Aorta (tissue), 5 donors: ENCODE data around the gene ZNF224. TPM values are rescaled to one million over a fixed set of nuclear protein-coding genes. Genes with fewer than 3 reads are reported as not detected.
A peak's percentile ranks its signal among the peaks of the same experiment; 100 is the strongest.

Experiments
- ATAC-seq: fragments of 200-7000 bp; cut with Tn5 transposase; one replicate; pipeline ENCODE4 v1.9.1; 2022; ENCODE audit warnings: moderate library complexity; ENCODE audit not compliant: low FRiP score
- DNase-seq, 2 donors: peaks; one replicate each; pipeline ENCODE4 v3.0.0-alpha.2; 2020
- H3K27ac ChIP-seq, 2 donors: one replicate each; pipeline ENCODE4 v1.5.1; 2013; ENCODE audit warnings: low read length in 2 of 2, mild to moderate bottlenecking in 2 of 2, moderate library complexity in 2 of 2, control low read depth in 1 of 2, inconsistent platforms in 1 of 2, low read depth in 1 of 2
- H3K27me3 ChIP-seq, 2 donors: one replicate each; pipeline ENCODE4 v1.6.1; 2013; ENCODE audit warnings: control low read depth in 1 of 2, low read length in 1 of 2, mild to moderate bottlenecking in 1 of 2, moderate library complexity in 1 of 2; ENCODE audit not compliant: insufficient read depth in 2 of 2, control insufficient read depth in 1 of 2
- H3K36me3 ChIP-seq, 2 donors: one replicate each; pipeline ENCODE4 v1.6.1; 2013; ENCODE audit warnings: control low read depth in 1 of 2, low read length in 1 of 2, mild to moderate bottlenecking in 1 of 2; ENCODE audit not compliant: insufficient read depth in 2 of 2, control insufficient read depth in 1 of 2
- H3K4me1 ChIP-seq, 2 donors: one replicate each; pipeline ENCODE4 v1.6.1; 2013; ENCODE audit warnings: low read length in 2 of 2, control low read depth in 1 of 2, mild to moderate bottlenecking in 1 of 2, moderate library complexity in 1 of 2; ENCODE audit not compliant: insufficient read depth in 2 of 2, control insufficient read depth in 1 of 2
- H3K4me3 ChIP-seq, 2 donors: one replicate each; pipeline ENCODE4 v1.5.1; 2013; ENCODE audit warnings: low read length in 2 of 2, control low read depth in 1 of 2, mild to moderate bottlenecking in 1 of 2
- H3K9me3 ChIP-seq: one replicate; pipeline ENCODE4 v1.6.1; 2013; ENCODE audit warnings: mild to moderate bottlenecking, low read length; ENCODE audit not compliant: control insufficient read depth
- WGBS, 2 donors: extraction: QIAGEN DNeasy Blood & Tissue Kit; methylation state at CpG; one replicate each; pipeline ENCODE4 v1.1.7; 2013; 5-methylcytosine and 5-hydroxymethylcytosine counted together
- intact Hi-C, 2 donors: fragments of 100-400 bp; cut with DNase I; formaldehyde crosslinking; loops; one replicate each; pipeline versions ENCODE4 v1.14.2 to v1.15.0; 2022
- long read RNA-seq, 2 donors: library from polyadenylated mRNA; unstranded; transcript quantifications; one replicate each; pipeline ENCODE4 v2.0.0, GENCODE V29; 2020 to 2021
- polyA plus RNA-seq, 2 donors: library from polyadenylated mRNA; stranded (reverse); fragments of 200-250 nt; gene quantifications; one replicate each; pipeline ENCODE4 v1.2.3, GENCODE V29; 2013
- total RNA-seq, 2 donors: library from RNA; stranded (reverse); fragmentation: NEBNext Ultra II Directional; extraction: Animal tissue kit (Norgen Biotek cat#: 25700); gene quantifications; one replicate each; pipeline ENCODE4 v1.2.1, GENCODE V29; 2021
- donor health status: healthy with polysubstance abuse.
- donor health status: Bipolar disorder and iron deficiency.
- donor health status: DM: no; HTN: no; CAD: no.
- donor health status: DM: no; HTN: no; CAD: no.
- donor health status: DM: yes; HTN: yes; CAD: no.

Gene ZNF224
- 10 to 100 TPM; 27.3 to 42.2 TPM for total RNA-seq
- polyA plus RNA-seq = 10 to 100 TPM in 1 of 2 donors, 1 to 10 TPM in 1; 4.8 to 40.3 TPM
- long read RNA-seq, donor 1, transcript ZNF224-203 (1 exons, 1,552 nt) = major isoform, 9 of 20 reads
- long read RNA-seq, donor 1, partial matches to known transcripts = 0 of 20 reads
- long read RNA-seq, donor 1, other reads (novel, unspliced or antisense) = 7 of 20 reads
- long read RNA-seq, donor 2, partial matches to known transcripts = 0 of 12 reads
- long read RNA-seq, donor 2, other reads (novel, unspliced or antisense) = 4 of 12 reads

GRCh38 chr19:44093931-44094765 is at the start of gene ZNF224:
ZNF224 (plus strand) TSS chr19:44094361; CDS start chr19:44097874, 3,513 bp downstream.
- DNase-seq (peak; percentile 95 to 96), ATAC-seq (peak; percentile 99)
- Histone ChIP-seq H3K4me1 (no peaks in the 10 kb centered on the region), H3K4me3 (peak within 1 kb of the TSS; percentile 54 to 85), H3K36me3 (peaks cover 2% of the 10 kb centered on the region in 2 donors), H3K27ac (peak within 1 kb of the TSS in 1 of 2 donors; percentile 58), H3K9me3 (no peaks in the 10 kb centered on the region), H3K27me3 (no peaks in the 10 kb centered on the region)
- intact Hi-C loops = loop anchor here in 1 of 2 donors (2.0 kb wide), 1 partner anchor 19 kb away; the partner anchor contains the start of gene ZNF225
- 0% methylated on average over 50 of the region's 50 CpGs for WGBS, 2 donors

GRCh38 chr19:44050740-44051649 is 43.2 kb upstream of the ZNF224 start:
- Histone ChIP-seq H3K9me3 (peaks cover 2% of the 10 kb centered on the region), H3K27ac (peak overlapping the region in 1 of 2 donors; percentile 42), H3K36me3 (peaks cover 0 to 1% of the 10 kb centered on the region in 2 donors), H3K4me1 (peaks cover 0 to 2% of the 10 kb centered on the region in 2 donors), H3K4me3 (peak overlapping the region; percentile 54 to 74), H3K27me3 (no peaks in the 10 kb centered on the region)
- intact Hi-C loops = loop anchor here (2.0 to 5.0 kb wide), 2 partner anchors 26 to 49 kb away; partner anchors contain the start of genes ZNF222 (in 1 of the 2) and ZNF230 (in 1 of the 2)
- WGBS, 2 donors = 10% methylated on average over 21 of the region's 21 CpGs
- peak; percentile 24 for ATAC-seq
- DNase-seq = no peak

- peaks cover 2% of the 10 kb centered on the region for H3K9me3 ChIP-seq
- peaks cover 0 to 2% of the 10 kb centered on the region in 2 donors for H3K36me3 ChIP-seq
- peaks cover 0 to 2% of the 10 kb centered on the region in 2 donors for H3K4me1 ChIP-seq
- H3K27ac ChIP-seq = peak within 1 kb of the TSS in 1 of 2 donors; percentile 42
- peak within 1 kb of the TSS; percentile 54 to 83 for H3K4me3 ChIP-seq
- intact Hi-C loops = loop anchor here (2.0 to 5.0 kb wide), 2 partner anchors 27 to 50 kb away; partner anchors contain the start of genes ZNF222 (in 1 of the 2) and ZNF230 (in 1 of the 2)
- H3K27me3 ChIP-seq = no peaks in the 10 kb centered on the region
- 1% methylated on average over 38 of the region's 38 CpGs for WGBS, 2 donors
- ATAC-seq = peak; percentile 99
- peak; percentile 96 to 97 for DNase-seq
Measured at GRCh38 chr19:44051650-44052402, 42.3 kb upstream of the ZNF224 start, which contains the start of gene ZNF223. ZNF223 (plus strand) TSS chr19:44052036; CDS start chr19:44055177, 3,141 bp downstream.

GRCh38 chr19:44055870-44056269 is 38.3 kb upstream of the ZNF224 start:
- peaks cover 5% of the 10 kb centered on the region for H3K9me3 ChIP-seq
- no peak overlapping the region for H3K4me3 ChIP-seq
- peaks cover 10 to 11% of the 10 kb centered on the region in 2 donors for H3K36me3 ChIP-seq
- 95 to 100% methylated on average over 5 of the region's 5 CpGs for WGBS, 2 donors
- H3K4me1 ChIP-seq = peaks cover 0 to 2% of the 10 kb centered on the region in 2 donors
- no peak overlapping the region for H3K27ac ChIP-seq
- no peaks in the 10 kb centered on the region for H3K27me3 ChIP-seq
- DNase-seq (no peak), ATAC-seq (no peak)
- intact Hi-C loops = no loop called here

GRCh38 chr19:44059229-44059628 is 34.9 kb upstream of the ZNF224 start:
- no peak for DNase-seq
- Histone ChIP-seq H3K36me3 (peaks cover 21 to 29% of the 10 kb centered on the region in 2 donors), H3K9me3 (peaks cover 14% of the 10 kb centered on the region), H3K27me3 (no peaks in the 10 kb centered on the region), H3K4me1 (no peaks in the 10 kb centered on the region), H3K4me3 (no peak overlapping the region), H3K27ac (no peak overlapping the region)
- WGBS, 2 donors = 92 to 96% methylated on average over 2 of the region's 2 CpGs
- intact Hi-C loops = no loop called here
- no peak for ATAC-seq

- intact Hi-C loops = no loop called here
- Histone ChIP-seq H3K4me1 (no peaks in the 10 kb centered on the region), H3K4me3 (no peak overlapping the region), H3K27ac (no peak overlapping the region), H3K27me3 (no peaks in the 10 kb centered on the region), H3K9me3 (peaks cover 21% of the 10 kb centered on the region), H3K36me3 (peaks cover 27 to 30% of the 10 kb centered on the region in 2 donors)
- 89 to 97% methylated on average over 1 of the region's 1 CpG for WGBS, 2 donors
- no peak for ATAC-seq
- no peak for DNase-seq
Measured at GRCh38 chr19:44061038-44061437, 33.1 kb upstream of the ZNF224 start.

GRCh38 chr19:44066305-44066704 is 27.9 kb upstream of the ZNF224 start:
- WGBS, 2 donors = 75 to 82% methylated on average over 3 of the region's 3 CpGs
- Histone ChIP-seq H3K27ac (no peak overlapping the region), H3K27me3 (no peaks in the 10 kb centered on the region), H3K4me1 (no peaks in the 10 kb centered on the region), H3K36me3 (peaks cover 23 to 25% of the 10 kb centered on the region in 2 donors), H3K4me3 (no peak overlapping the region), H3K9me3 (peaks cover 26% of the 10 kb centered on the region)
- intact Hi-C loops = no loop called here
- ATAC-seq (no peak), DNase-seq (no peak)
